ENCODE data around the gene HMGCL.

DNA sequence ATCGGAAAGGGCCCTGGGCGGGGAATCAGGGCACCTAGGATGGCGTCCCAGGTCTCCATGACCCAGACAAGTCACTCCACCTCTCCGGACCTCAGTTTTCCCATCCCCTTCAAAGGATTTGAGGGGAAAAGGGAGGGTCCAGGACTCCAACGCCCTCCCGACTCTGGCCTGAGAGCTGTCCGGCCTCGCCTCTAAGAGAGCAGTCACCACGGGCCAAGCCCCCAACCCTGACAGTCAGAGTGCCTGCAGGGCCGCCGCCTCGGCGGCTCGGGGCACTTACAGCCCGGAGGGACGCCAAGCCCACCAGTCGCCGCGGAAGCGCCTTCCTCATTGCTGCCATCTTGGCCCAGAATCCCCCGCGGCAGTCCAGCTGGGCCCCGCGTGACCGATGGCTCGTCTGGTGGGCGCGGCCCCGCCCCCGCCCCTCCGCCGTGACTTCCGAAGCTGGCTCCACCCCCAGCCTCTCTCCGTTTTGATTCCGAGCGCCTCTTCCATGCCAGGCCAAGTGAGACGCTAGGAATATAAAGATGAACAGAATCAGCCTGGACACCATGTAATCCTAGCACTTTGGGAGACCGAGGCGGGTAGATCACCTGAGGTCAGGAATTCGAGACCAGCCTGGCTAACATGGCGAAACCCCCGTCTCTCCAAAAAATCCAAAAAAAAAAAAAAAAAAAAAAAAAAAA lies at the start of gene HMGCL:
- no peak for TF ChIP-seq FOXM1 (IDR thresholded peaks at IDR 0.05; ENCODE audit: borderline replicate concordance, low read depth)
- TF ChIP-seq CEBPB (IDR thresholded peaks at IDR 0.05) = no peak
- no peak for TF ChIP-seq EP300 (IDR thresholded peaks at IDR 0.05; ENCODE audit: borderline replicate concordance)
- TF ChIP-seq, protein P1, sequence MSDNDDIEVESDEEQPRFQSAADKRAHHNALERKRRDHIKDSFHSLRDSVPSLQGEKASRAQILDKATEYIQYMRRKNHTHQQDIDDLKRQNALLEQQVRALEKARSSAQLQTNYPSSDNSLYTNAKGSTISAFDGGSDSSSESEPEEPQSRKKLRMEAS (IDR thresholded peaks at IDR 0.05) = peak; percentile 82
- TF ChIP-seq TAF1 (IDR thresholded peaks at IDR 0.05; ENCODE audit: low read depth) = peak; percentile 100
- TF ChIP-seq, protein P2, sequence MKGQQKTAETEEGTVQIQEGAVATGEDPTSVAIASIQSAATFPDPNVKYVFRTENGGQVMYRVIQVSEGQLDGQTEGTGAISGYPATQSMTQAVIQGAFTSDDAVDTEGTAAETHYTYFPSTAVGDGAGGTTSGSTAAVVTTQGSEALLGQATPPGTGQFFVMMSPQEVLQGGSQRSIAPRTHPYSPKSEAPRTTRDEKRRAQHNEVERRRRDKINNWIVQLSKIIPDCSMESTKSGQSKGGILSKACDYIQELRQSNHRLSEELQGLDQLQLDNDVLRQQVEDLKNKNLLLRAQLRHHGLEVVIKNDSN (IDR thresholded peaks at IDR 0.05) = peak; percentile 97
- TF ChIP-seq YY1 (IDR thresholded peaks at IDR 0.05; ENCODE audit: low read depth) = peak; percentile 98
- TF ChIP-seq, protein P3, sequence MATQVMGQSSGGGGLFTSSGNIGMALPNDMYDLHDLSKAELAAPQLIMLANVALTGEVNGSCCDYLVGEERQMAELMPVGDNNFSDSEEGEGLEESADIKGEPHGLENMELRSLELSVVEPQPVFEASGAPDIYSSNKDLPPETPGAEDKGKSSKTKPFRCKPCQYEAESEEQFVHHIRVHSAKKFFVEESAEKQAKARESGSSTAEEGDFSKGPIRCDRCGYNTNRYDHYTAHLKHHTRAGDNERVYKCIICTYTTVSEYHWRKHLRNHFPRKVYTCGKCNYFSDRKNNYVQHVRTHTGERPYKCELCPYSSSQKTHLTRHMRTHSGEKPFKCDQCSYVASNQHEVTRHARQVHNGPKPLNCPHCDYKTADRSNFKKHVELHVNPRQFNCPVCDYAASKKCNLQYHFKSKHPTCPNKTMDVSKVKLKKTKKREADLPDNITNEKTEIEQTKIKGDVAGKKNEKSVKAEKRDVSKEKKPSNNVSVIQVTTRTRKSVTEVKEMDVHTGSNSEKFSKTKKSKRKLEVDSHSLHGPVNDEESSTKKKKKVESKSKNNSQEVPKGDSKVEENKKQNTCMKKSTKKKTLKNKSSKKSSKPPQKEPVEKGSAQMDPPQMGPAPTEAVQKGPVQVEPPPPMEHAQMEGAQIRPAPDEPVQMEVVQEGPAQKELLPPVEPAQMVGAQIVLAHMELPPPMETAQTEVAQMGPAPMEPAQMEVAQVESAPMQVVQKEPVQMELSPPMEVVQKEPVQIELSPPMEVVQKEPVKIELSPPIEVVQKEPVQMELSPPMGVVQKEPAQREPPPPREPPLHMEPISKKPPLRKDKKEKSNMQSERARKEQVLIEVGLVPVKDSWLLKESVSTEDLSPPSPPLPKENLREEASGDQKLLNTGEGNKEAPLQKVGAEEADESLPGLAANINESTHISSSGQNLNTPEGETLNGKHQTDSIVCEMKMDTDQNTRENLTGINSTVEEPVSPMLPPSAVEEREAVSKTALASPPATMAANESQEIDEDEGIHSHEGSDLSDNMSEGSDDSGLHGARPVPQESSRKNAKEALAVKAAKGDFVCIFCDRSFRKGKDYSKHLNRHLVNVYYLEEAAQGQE (IDR thresholded peaks at IDR 0.05; ENCODE audit: low read depth) = no peak
- peak; percentile 91 for TF ChIP-seq EGR1 (IDR thresholded peaks at IDR 0.05)
- TF ChIP-seq RAD21 (IDR thresholded peaks at IDR 0.05; ENCODE audit: low read depth) = no peak
- TF ChIP-seq TEAD4 (IDR thresholded peaks at IDR 0.05) = 0 out of 2 replicates have a peak, but pooled peaks have one; percentile 9
